ENCODE data around the gene AGPAT2. TPM values are rescaled to one million over a fixed set of nuclear protein-coding genes. Genes with fewer than 3 reads are reported as not detected.

AGPAT2 gene
- total RNA-seq, 1 donor from 2014 or later, result 32.8 TPM

- Mint-ChIP-seq H3K27me3 (ENCODE audit: low read depth) (no peaks in the 10 kb centered on the region), H3K4me3 (peak overlapping the region; percentile 75), H3K4me1 (peaks cover 7% of the 10 kb centered on the region), H3K9me3 (no peaks in the 10 kb centered on the region), H3K36me3 (no peaks in the 10 kb centered on the region), H3K27ac (no peak overlapping the region)
- no peak for TF ChIP-seq CTCF (IDR thresholded peaks at IDR 0.05; ENCODE audit: unreplicated experiment)
- DNase-seq (ENCODE audit: low spot score in 2 of 2, unreplicated experiment in 2 of 2), result no peak
Measured at GRCh38 chr9:136686534-136686793, 793 bp downstream of the AGPAT2 start.

GRCh38 chr9:136685790-136686533 lies 1.3 kb downstream of the AGPAT2 start:
- H3K9me3 Mint-ChIP-seq, result no peaks in the 10 kb centered on the region
- no peak for TF ChIP-seq CTCF (IDR thresholded peaks at IDR 0.05; ENCODE audit: unreplicated experiment)
- peak overlapping the region; percentile 78 for H3K27ac Mint-ChIP-seq
- H3K4me3 Mint-ChIP-seq, result peak overlapping the region; percentile 75
- H3K36me3 Mint-ChIP-seq, result no peaks in the 10 kb centered on the region
- no peak for DNase-seq (ENCODE audit: low spot score in 2 of 2, unreplicated experiment in 2 of 2)
- H3K4me1 Mint-ChIP-seq, result peaks cover 7% of the 10 kb centered on the region
- H3K27me3 Mint-ChIP-seq (ENCODE audit: low read depth), result no peaks in the 10 kb centered on the region

GRCh38 chr9:136685216-136685615 lies 2.0 kb downstream of the AGPAT2 start:
- H3K4me1 Mint-ChIP-seq, result peaks cover 7% of the 10 kb centered on the region
- TF ChIP-seq CTCF (IDR thresholded peaks at IDR 0.05; ENCODE audit: unreplicated experiment), result no peak
- H3K27ac Mint-ChIP-seq, result no peak overlapping the region
- H3K27me3 Mint-ChIP-seq (ENCODE audit: low read depth), result no peaks in the 10 kb centered on the region
- no peak for DNase-seq (ENCODE audit: low spot score in 2 of 2, unreplicated experiment in 2 of 2)
- no peaks in the 10 kb centered on the region for H3K9me3 Mint-ChIP-seq
- H3K36me3 Mint-ChIP-seq, result no peaks in the 10 kb centered on the region
- no peak overlapping the region for H3K4me3 Mint-ChIP-seq

- Mint-ChIP-seq H3K9me3 (no peaks in the 10 kb centered on the region), H3K27me3 (ENCODE audit: low read depth) (no peaks in the 10 kb centered on the region), H3K4me3 (no peak overlapping the region), H3K27ac (no peak overlapping the region), H3K4me1 (peaks cover 7% of the 10 kb centered on the region), H3K36me3 (no peaks in the 10 kb centered on the region)
- TF ChIP-seq CTCF (IDR thresholded peaks at IDR 0.05; ENCODE audit: unreplicated experiment), result no peak
- no peak for DNase-seq (ENCODE audit: low spot score in 2 of 2, unreplicated experiment in 2 of 2)
Measured at GRCh38 chr9:136684799-136685198, 2.5 kb downstream of the AGPAT2 start.

- no peaks in the 10 kb centered on the region for H3K36me3 Mint-ChIP-seq
- DNase-seq (ENCODE audit: low spot score in 2 of 2, unreplicated experiment in 2 of 2), result no peak
- H3K4me1 Mint-ChIP-seq, result peaks cover 7% of the 10 kb centered on the region
- no peak overlapping the region for H3K4me3 Mint-ChIP-seq
- no peak overlapping the region for H3K27ac Mint-ChIP-seq
- TF ChIP-seq CTCF (IDR thresholded peaks at IDR 0.05; ENCODE audit: unreplicated experiment), result no peak
- H3K9me3 Mint-ChIP-seq, result no peaks in the 10 kb centered on the region
- H3K27me3 Mint-ChIP-seq (ENCODE audit: low read depth), result no peaks in the 10 kb centered on the region
Measured at GRCh38 chr9:136684339-136684738, 2.9 kb downstream of the AGPAT2 start.

GRCh38 chr9:136683755-136684154 lies 3.5 kb downstream of the AGPAT2 start:
- no peak overlapping the region for H3K4me3 Mint-ChIP-seq
- peaks cover 7% of the 10 kb centered on the region for H3K4me1 Mint-ChIP-seq
- TF ChIP-seq CTCF (IDR thresholded peaks at IDR 0.05; ENCODE audit: unreplicated experiment), result no peak
- no peak overlapping the region for H3K27ac Mint-ChIP-seq
- H3K9me3 Mint-ChIP-seq, result no peaks in the 10 kb centered on the region
- H3K27me3 Mint-ChIP-seq (ENCODE audit: low read depth), result no peaks in the 10 kb centered on the region
- H3K36me3 Mint-ChIP-seq, result no peaks in the 10 kb centered on the region
- no peak for DNase-seq (ENCODE audit: low spot score in 2 of 2, unreplicated experiment in 2 of 2)
